Left kidney (tissue), 8 donors: ENCODE data around the gene OSTM1. TPM values are rescaled to one million over a fixed set of nuclear protein-coding genes. Genes with fewer than 3 reads are reported as not detected.
A peak's percentile ranks its signal among the peaks of the same experiment; 100 is the strongest.

Experiments
- DNase-seq: peaks from one replicate; pipeline ENCODE4 v3.0.0-alpha.2; 2013
- long read RNA-seq, 8 donors: transcript quantifications; one replicate each; lab custom pipeline, GENCODE V29; 2026
- polyA plus RNA-seq: library from polyadenylated mRNA; unstranded; fragments of 120-200 nt; gene quantifications from one replicate; pipeline ENCODE4 v1.2.1, GENCODE V29; 2013; ENCODE audit not compliant: insufficient read length

The OSTM1 gene, protein sequence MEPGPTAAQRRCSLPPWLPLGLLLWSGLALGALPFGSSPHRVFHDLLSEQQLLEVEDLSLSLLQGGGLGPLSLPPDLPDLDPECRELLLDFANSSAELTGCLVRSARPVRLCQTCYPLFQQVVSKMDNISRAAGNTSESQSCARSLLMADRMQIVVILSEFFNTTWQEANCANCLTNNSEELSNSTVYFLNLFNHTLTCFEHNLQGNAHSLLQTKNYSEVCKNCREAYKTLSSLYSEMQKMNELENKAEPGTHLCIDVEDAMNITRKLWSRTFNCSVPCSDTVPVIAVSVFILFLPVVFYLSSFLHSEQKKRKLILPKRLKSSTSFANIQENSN
- 32.9 TPM for polyA plus RNA-seq
- long read RNA-seq, donor 1, full-length matches to known transcripts: 11 of 11 reads
- long read RNA-seq, donor 1, partial matches to known transcripts: 0 of 11 reads
- long read RNA-seq, donor 1, other reads (novel, unspliced or antisense): 0 of 11 reads
- long read RNA-seq, donor 2, full-length matches to known transcripts: 5 of 5 reads
- long read RNA-seq, donor 2, partial matches to known transcripts: 0 of 5 reads
- long read RNA-seq, donor 2, other reads (novel, unspliced or antisense): 0 of 5 reads
- long read RNA-seq, donor 3, full-length matches to known transcripts: 1 of 1 reads
- long read RNA-seq, donor 3, partial matches to known transcripts: 0 of 1 reads
- long read RNA-seq, donor 3, other reads (novel, unspliced or antisense): 0 of 1 reads
- long read RNA-seq, donor 4: 0 reads
- long read RNA-seq, donor 5, full-length matches to known transcripts: 8 of 8 reads
- long read RNA-seq, donor 5, partial matches to known transcripts: 0 of 8 reads
- long read RNA-seq, donor 5, other reads (novel, unspliced or antisense): 0 of 8 reads
- long read RNA-seq, donor 6, full-length matches to known transcripts: 9 of 9 reads
- long read RNA-seq, donor 6, partial matches to known transcripts: 0 of 9 reads
- long read RNA-seq, donor 6, other reads (novel, unspliced or antisense): 0 of 9 reads
- long read RNA-seq, donor 7, full-length matches to known transcripts: 8 of 30 reads
- long read RNA-seq, donor 7, partial matches to known transcripts: 22 of 30 reads
- long read RNA-seq, donor 7, other reads (novel, unspliced or antisense): 0 of 30 reads
- long read RNA-seq, donor 8, full-length matches to known transcripts: 4 of 4 reads
- long read RNA-seq, donor 8, partial matches to known transcripts: 0 of 4 reads
- long read RNA-seq, donor 8, other reads (novel, unspliced or antisense): 0 of 4 reads

GRCh38 chr6:108074359-108075144 lies at the start of gene OSTM1:
OSTM1 (minus strand) TSS chr6:108074741; CDS start chr6:108074651, 90 bp downstream.
- DNase-seq: peak; percentile 89

DNA sequence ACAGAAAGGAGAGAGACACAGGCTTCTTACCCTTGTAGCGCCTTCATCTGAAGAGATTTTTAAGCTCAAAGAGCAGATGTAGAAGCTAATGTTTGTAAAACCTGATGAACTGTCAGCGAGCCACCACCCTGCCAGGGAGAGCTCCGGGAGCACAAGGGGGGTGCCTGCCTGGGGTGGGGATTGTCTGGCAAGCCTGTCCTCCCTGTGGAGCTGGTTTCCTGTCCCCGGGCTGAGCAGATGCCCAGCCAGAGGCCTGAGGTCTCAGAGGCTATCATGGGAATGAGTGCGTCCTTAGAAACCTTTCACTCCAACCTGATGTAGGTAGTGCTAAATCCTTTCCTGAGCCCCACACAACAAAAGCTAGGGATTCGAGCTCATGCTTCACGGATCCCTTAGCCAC lies 49.4 kb upstream of the OSTM1 start:
- no peak for DNase-seq

- no peak for DNase-seq
These were observed 49.0 kb upstream of the OSTM1 start for GRCh38 chr6:108123481-108123929.

DNA sequence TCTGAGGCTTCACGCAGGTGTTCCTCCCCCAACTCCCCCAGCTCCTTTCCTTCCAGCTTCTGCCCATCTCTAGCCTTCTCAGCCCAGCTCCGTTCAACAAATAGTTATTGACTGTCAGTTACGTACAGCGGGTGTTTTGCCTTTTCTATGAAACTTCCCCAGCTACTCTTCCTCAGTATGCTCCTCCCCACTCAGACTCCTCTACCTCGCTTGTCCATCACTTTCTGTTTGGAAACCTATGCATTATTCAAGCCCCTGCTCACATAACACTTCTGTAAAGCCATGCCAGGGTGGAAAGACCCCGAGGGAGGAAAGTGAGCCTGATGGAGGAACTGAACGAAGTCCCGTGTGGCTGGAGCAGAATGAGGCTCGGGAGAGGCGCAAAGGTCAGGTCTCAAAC lies 47.1 kb upstream of the OSTM1 start:
- DNase-seq: no peak

DNA sequence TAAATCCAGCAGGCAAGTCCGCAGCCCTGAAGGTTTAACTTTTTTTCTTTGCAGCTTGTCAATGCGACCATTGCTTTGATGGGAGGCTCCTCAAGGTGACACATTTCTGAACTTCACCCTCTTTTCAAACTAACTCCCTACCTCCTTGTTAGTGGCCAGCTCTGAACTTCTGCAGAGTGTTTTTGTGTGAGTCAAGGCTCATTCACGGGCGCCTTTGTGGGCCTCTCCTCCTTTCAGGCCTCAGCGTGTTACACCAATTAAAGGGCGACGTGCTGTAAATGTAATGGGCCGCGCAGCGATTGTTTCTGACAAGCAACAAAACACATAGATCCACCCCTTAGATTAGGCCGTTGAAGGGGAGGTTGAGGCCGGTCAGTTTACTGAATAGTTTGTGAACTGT lies 45.8 kb upstream of the OSTM1 start:
- no peak for DNase-seq

DNA sequence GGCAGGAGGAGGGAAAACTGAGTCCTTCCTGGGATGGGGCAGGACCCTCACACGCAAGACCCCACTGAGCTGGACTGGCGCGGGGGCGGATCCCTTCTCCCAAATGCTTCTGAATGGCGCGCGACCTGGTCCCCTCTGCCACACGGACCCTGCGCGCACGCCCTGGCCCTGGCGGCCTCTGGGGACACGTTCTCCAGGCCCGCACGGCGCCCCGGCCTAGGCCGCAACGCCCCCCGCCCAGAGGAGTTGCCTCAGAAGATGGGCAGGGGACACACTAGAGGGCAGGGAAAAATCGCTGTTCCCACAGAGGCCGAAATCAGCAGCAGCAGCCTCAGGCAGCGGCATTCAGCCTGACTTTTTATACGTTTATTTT lies 45.2 kb upstream of the OSTM1 start:
- DNase-seq: no peak

GRCh38 chr6:108118810-108119768 lies 44.5 kb upstream of the OSTM1 start:
- DNase-seq: no peak

GRCh38 chr6:108118359-108118724 lies 43.8 kb upstream of the OSTM1 start:
- no peak for DNase-seq

- no peak for DNase-seq
These were observed 43.2 kb upstream of the OSTM1 start for GRCh38 chr6:108117427-108118358.

- no peak for DNase-seq
These were observed 42.2 kb upstream of the OSTM1 start for GRCh38 chr6:108116546-108117426.

GRCh38 chr6:108115598-108116058 lies 41.1 kb upstream of the OSTM1 start:
- no peak for DNase-seq

DNA sequence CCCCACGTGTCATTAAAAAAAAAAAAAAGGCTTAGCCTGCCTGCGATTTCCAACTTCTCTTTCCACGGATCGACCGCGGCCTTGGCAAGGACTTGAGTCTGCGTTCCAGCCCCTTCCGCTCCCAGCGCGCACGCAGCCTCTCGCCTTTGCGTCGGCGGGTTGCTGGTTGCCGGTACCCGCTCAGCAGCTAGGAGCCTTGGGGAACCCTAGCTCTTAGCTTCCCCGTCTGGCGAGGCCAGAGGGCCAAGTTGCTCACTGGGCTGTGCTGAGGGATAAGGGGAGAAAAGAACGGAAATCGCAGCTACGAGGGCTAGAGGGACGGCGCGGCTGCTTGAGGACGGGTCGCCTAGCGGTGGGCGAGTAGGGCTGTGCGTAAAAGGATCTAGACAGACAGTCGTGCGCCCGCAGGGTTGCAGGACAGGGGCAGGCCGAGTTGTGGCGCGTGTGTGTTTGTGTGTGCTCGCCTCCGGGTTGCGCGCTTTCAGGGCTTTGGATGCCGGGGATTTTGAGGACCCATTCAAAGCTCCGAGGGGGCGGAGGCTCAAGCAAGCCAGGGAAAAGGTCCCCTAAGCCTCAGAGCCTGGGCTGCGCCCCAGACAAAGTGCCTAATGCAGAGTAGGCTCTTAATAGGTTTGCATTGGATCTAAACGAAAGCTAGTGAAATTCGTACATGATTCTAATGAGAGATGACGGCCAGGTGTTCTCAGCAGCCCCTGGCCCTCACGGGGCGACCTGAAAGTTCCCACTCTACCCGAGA lies 40.5 kb upstream of the OSTM1 start:
- DNase-seq: no peak

- no peak for DNase-seq
These were observed 39.3 kb upstream of the OSTM1 start for GRCh38 chr6:108113557-108114519.

- no peak for DNase-seq
These were observed 33.8 kb upstream of the OSTM1 start for GRCh38 chr6:108108374-108108773.

DNA sequence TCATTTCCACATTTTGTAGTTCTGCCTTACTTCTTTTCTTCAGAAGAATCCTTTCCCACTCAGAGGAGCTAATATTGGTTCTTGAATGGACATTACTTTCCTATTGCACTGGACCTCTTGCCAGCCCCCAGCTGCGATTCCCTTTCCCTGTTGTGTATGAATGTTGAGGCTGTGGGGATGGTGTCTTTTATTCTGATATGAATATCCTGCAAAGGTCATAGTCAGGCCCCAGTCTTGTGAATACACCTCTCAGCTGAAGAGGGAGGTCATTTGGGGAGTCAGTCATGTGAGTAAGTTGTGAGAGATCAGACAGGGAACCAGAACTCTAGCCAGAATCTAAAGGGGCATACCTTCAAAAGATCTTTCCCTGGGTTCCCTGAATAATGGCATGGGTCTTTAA lies 32.6 kb upstream of the OSTM1 start:
- no peak for DNase-seq

DNA sequence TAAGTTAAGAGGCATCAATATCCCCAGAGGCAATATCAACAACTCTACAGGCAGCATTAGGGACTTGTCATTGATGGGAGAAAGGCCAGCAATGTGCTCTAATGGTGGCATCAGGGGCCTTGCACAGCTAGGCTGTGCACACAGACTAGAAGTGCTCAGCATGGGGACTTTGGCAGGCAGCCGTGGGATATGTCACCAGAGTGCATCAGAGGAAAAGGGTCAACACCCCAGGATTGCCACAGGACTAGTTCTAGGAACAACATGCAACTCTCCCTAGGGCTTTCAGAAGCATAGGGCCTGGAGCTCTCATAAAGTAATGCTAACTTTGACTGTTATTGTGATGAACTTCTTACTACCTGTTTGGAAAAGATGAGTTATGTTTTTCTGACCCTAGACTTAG lies 32.2 kb upstream of the OSTM1 start:
- DNase-seq: no peak
